CD4-positive, alpha-beta T cell treated with Interleukin-12 subunit alpha and Interleukin-12 subunit beta, for 1 hour (primary cell): Measurements from ENCODE around the gene HSPA2.
A peak's percentile ranks its signal among the peaks of the same experiment; 100 is the strongest.

ENCODE experiments used
- DNase-seq: peaks from one replicate; pipeline ENCODE4 v3.0.0-alpha.2; 2020

HSPA2 gene

DNA sequence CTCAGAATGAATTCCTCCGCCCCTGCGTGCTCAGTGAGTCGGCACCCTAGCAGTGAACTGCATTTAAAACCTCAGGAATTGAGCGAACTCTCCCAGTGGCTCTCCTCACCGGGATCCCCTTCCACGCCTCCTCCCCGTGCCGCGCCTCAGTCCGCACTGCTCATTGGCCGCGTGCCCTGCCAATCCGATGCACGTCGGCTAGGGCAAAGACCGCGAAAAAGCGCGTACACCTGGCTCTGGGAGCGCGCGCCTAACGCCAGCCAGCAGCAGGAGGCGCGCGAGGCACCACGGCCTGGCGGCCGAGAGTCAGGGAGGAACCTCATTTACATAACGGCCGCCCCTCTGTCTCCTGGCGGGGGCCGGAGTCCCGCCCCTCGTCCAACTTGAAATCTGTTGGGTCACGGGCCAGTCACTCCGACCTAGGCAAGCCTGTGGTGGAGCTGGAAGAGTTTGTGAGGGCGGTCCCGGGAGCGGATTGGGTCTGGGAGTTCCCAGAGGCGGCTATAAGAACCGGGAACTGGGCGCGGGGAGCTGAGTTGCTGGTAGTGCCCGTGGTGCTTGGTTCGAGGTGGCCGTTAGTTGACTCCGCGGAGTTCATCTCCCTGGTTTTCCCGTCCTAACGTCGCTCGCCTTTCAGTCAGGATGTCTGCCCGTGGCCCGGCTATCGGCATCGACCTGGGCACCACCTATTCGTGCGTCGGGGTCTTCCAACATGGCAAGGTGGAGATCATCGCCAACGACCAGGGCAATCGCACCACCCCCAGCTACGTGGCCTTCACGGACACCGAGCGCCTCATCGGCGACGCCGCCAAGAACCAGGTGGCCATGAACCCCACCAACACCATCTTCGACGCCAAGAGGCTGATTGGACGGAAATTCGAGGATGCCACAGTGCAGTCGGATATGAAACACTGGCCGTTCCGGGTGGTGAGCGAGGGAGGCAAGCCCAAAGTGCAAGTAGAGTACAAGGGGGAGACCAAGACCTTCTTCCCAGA is at the start of gene HSPA2:
HSPA2 (plus strand) TSS at position 534 of the 995 bp plus-strand sequence; CDS start at position 643, 109 bp downstream.
- DNase-seq = peak; percentile 96

DNA sequence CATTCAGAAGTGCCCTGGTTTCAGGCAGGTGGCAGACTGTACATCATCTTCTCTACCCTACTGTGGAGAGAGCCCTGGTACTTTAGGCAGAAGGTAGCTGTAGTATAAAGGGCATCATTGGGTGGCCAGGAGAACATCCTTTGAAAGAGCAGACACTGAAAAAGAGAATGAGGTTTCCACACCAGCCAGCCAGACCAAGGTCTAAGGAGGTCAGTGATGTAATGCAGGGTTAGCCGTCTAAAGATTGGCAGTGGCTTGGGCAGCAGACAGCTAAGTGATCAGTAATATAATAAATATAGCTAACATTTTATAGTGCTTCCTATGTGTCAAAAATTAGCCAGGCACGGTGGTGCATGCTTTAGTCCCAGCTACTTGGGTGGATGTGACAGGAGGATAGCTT is 48.9 kb upstream of the HSPA2 start:
- no peak for DNase-seq

DNA sequence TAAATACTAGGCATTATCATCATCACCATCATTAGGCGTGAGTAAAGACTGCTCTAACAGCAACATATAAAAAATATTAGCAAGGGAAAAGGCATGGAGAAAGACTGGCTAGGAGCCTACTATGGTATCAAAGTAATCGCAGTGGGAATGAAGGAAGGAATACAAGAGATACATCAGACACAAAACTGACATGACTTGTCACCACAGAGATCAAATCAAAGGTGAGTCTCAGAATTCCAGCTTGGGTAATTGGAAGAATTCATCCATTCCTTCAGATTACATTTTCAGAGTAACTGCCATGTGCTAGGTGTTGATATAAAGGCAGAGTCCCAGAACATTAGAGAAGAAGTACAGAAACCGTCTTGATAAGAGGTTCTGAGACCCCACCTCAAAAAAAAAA is 47.1 kb upstream of the HSPA2 start:
- DNase-seq = no peak

DNA sequence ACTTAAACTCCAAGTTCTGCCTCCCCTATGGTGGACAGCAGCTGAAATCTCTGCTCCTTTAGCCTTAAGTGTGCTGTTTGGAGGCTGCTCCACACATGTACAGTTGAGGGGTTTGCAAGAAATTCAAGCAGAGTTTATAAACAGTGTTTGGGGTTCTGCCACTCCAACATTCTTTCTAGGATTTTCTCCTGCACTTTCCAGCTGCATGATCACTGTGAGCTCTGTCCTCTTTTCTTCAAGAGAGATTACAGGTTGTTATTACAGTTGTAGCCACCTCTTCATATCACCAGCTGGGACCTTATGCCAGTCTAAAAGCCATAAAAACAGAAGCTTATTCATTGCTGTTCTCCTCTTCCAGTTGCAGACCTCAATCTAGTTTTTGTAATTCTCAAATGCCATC is 45.3 kb upstream of the HSPA2 start:
- no peak for DNase-seq

DNA sequence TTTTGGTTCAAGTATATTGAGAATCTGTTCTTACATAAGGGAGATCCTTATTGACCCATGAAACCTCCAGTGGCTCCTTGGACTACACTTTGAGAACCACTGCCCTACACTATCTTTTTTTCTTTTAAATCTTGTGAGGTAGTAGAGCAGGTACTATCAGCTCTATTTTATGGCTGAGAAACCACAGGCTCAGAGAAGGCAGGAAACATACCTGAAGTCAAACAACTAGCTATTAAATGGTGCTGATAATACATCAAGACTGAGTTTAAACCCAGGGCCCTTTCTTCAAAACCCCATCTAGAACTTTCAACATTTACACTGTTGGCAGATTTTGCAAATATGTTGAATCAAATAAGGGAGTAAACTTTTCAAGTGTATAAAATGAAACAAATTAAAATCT is 43.8 kb upstream of the HSPA2 start:
- DNase-seq = peak; percentile 26

DNA sequence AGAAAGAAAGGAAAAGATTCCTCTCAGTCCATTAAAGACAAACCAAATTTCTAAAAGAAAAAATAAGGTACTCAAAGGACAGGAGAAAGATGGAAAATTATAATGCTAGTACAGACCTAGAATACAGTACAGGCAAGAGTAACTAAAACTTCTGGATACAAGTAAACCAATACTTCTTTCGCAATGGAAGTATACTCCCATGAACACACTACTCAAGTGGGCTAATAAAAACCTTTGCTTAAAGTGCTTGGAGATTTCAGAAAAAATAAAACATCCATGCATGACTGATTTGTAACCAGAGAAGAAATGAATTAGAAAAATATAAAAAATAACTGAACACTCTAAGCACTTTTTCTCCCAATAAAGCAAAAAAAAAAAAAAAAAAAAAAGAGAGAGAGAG is 40.5 kb upstream of the HSPA2 start:
- no peak for DNase-seq

DNA sequence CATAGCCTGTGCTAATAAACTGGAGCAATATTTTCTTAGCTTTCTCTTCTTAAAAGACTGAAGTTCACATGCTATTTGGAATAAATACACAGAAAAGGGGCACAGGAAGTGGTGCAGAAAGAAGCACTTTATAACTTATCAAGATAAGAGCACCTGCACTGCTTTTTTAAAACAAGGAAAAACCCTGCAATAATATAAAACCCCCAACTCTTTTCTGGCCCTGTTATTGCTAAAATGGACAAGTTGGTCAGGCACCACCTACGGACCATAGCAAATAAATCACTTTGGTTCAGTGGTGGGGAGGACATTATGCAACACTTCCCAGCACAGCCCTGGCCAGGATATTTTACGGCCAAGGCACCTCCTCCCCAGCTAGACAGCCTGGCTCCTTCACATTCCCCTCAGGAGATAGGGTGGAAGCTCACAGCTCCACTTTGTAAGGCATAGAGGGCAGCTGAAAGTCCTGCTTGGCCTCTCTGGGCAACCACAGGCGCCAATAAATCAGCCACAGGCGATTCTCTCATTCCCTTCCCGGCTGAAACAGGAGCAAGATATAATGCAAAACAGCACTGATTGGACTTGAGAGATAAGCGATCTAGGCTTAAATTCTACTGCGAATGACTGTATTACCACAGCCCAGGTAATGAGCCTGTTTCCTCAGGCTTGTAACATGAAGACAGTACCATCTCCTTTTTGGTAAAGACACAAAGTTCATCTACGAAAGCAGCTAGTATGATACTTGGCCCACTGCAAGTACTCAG is 39.0 kb upstream of the HSPA2 start:
- peak; percentile 55 for DNase-seq

DNA sequence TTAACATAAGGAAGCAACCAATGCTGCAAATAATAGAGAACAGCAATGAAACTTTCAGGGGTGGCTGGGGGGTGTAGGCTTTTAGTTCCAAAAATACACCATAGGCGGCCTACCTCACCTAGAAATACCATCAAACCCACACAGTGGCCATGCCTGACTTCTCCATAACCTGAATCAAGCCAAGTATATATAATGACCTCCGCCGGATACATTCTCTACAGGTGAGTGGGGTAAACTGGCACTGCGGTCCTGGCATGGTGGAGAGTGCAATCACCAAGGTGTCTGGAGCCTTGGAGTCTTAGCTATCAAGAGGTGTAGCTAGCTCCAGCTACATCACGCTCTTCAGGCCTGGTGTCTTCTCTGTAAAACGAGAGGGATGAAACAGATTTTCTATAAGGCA is 38.1 kb upstream of the HSPA2 start:
- DNase-seq = peak; percentile 48

DNA sequence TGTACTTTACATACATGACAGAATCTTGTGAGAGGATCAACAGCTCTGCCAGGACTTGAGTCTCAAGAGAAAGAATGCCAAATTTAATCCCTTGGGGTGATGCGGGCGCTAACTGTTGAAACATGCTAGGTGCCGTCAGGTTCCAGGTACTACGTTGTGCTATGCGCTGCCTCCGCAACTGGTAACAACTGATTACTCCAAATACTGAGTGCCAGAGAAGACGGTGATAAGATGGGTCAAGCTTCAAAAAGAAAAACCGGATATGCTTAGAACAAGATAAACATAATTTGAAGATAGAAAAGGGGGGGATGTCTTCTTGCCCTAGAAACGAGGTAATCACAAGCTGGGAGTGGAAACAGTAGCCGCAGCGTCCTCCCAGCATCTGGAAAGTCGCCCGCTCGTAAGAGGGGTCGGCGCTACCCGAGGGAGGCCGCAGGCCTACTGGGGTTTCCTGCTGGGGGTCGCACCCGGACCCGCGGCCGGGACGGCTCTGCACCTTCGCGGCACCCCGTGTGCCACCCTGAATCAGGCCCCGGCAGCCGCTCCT is 37.6 kb upstream of the HSPA2 start:
- peak; percentile 52 for DNase-seq

DNA sequence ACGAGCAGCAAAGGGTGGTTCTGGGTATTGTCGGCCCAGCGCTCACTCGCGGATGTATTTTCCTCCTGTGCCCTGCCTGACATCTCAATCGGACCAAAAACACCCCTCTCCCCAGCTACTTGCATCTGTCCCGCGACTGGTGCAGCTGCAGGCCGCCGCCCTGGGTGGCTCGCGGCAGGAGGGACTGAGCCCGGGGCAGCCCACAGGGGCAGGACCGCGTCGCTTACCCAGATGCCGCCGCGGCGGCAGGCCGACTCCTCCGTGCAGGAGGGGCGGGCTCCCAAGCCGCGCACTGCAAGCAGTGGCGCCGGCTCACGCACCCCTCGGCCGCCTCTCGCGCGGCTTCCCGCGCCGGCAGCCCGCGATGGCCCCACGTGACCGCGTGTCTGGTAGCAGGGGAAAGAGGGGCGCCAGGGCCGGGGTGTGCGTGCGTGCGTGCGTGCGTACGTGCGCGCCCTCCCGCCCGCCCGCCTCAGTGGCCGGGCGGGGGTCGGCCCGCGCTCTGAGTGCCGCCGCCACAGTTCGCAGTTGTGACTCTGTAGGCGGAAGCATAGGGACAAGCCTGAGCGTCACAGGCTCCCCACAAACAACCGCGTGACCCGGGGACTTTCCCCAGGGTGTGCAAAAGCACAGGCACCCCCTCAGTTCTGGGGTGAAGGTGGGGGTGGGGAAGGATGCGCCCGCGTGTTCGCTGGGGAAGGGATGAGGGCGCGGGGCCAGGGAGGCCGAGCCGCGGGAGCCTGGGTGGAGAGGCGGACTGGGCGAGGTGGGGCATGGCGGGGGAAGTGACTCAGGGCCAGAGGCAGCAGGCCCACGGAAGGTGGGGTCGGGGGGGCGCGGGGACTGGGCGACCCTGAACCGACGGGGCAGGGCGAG is 36.9 kb upstream of the HSPA2 start, which contains the start of gene ZBTB25:
ZBTB25 (minus strand) TSS at position 405 of the 876 bp plus-strand sequence. CDS start 13,305 bp downstream, outside the sequence.
- DNase-seq = peak; percentile 98

DNA sequence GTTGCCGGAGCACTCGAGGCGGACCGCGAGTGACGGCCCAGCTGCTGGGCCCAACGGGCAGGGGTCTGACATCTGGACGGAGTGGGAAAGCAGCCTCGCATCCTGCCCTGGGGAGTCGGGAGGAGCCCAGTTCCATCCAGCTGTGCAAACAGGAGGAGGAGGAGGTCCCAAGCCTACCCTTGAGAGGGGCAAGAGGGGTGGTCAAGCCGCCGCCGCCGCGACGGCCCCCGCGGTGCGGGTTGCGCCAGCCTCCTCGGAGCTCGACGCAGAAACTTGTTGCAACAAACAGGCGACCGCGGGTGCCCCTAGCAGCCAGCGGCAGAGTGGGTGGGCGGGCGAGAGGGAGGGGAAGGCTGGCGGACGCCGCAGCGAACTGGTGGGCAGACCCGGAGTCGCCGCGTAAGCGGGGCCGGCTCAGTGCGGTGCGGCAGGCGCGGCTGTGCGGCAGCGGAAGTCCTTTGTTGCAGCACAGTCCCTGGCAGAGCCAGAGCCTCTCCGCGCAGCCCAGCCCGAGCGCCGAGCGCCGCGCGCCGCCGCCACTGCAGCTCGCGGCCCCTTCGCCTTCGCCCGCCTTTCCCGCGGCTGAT is 36.1 kb upstream of the HSPA2 start, which contains the start of gene ZBTB1:
ZBTB1 (plus strand) TSS at position 461 of the 587 bp plus-strand sequence. CDS start 16,735 bp downstream, outside the sequence.
- peak; percentile 87 for DNase-seq

DNA sequence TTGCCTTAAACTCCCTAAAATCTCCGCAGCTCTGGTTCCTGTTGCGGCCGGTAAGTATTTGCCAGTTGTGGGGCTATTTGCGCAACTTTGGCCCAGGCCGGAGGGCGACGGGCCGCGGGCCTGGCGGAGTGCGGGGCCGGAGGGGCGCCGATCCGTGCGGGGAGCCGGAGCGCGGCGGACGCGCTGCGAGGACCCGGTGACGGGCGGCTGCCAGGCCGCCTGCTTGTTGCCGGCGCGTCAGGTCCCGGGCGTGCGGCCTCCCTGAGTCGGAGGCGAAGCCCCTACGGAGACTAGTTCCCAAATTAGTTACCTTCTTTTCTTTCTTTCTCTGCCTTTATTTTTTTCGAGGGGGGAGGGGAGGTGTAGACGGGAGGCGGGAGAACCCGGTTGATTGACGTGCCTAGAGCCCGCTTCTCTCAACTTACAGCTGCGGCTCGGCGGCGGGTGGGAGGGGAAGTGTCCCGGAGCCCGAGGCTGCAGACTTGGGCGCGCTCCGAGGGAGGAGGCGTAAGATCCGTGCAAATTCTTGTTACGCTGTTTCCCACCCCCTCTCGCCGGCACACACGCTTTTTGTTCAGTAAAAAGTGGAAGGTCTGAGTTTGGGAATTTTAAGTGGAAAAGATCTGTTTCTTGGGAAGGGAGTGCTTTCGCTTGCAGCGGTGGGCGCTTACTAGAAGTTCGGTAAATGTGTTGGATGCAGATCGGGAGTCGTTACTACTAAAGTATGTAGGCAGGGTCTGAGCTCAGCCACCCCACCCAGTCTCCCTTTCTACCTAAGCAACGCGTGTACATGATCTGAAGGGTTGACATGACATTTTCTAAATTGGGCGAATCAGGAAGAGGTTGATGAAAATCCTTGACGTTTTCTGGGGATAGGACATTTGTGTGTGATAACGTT is 35.4 kb upstream of the HSPA2 start:
- DNase-seq = peak; percentile 87

DNA sequence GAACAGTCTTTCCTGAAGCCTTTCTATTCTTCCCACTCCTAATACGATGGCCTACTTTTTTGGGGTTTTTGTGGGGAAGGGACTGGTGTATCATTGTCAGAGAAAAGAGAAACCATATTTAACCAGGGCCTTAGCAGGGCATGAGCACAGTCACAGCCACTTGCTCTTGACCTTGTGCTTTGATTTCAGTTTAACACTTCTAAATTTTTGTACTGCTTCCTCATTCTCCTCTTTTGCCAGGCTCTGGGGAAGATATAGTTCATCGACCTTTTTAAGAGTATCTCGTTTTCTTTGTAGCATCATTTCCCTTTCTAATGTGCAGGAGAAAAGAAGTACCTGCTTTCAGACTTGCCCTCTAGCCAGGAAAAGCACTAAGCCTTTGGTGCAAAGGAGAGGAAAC is 33.8 kb upstream of the HSPA2 start:
- DNase-seq = peak; percentile 30

DNA sequence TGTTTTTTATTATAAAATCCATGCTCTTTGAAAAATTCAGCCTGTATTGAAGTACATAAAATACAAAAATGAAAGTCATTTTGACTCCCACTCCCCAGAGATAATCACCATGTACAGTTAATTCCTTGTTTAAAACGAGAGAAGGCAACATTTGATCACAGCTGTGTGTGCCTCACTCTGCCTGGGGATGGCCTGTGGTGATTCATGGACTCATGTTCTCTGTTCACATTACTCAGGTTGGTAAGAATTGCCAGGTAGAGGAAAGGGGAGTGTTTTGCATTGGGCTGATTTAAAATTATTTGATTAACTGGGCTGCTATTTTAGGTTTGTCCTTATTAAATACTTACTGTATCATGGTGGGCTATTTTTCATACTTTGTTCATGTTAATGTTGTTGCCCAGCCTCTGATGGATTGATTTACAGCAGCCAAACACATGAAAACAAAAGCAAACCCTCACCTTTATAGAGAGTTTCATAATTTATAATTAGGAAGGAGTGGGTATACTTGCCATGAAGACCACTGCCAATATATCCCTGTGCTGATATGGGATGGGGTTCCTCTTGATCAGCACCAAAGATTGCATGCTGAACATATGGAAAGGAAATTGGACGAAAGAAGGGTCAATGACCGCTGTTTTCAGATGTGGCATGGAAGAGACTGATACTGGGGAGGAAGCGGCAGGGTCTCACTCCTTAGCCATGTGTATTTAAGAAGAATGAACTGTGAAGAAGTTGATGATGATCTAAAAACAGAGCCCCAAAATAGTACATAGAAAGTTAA is 33.0 kb upstream of the HSPA2 start:
- peak; percentile 33 for DNase-seq

DNA sequence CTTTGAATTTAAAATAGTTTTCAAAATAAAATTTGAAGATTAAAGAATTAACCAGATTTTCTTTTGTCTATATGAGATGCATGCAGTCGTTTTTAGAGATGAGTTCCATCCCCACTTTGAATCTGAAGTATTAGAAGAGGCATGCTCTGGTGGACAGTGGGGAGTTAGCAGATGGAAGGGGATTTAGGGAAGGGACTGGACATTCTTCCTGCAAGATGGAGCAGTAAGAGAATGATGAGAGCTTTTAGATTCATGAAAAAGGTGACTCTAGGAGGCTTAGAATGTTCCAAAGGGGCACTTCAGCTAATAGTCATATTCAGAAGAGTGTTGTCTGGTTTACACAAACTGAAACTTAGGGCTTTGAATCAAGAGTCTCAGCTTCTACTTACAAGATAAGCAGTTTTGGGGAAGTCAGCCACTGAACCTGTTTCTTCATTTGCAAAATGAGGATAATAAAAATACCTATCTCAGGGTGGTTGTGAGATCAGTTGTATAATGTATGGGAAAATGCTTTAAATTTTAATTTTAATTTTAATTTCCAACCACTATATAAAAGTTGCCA is 32.2 kb upstream of the HSPA2 start:
- DNase-seq = no peak

DNA sequence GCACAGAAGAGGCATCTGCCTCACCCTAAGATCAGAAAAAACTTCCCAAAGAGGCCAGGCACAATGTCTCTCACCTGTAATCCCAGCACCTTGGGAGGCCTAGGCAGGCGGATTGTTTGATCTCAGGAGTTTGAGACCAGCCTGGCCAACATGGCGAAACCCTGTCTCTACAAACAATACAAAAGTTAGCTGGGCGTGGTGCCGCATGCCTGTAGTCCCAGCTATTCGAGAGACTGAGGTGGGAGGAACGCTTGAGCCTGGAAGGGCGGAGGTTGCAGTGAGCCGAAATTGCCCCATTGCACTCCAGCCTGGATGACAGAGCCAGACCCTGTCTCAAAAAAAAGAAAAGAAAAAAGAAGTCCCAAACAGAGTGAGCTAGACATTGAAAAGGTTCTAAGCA is 31.5 kb upstream of the HSPA2 start:
- no peak for DNase-seq

DNA sequence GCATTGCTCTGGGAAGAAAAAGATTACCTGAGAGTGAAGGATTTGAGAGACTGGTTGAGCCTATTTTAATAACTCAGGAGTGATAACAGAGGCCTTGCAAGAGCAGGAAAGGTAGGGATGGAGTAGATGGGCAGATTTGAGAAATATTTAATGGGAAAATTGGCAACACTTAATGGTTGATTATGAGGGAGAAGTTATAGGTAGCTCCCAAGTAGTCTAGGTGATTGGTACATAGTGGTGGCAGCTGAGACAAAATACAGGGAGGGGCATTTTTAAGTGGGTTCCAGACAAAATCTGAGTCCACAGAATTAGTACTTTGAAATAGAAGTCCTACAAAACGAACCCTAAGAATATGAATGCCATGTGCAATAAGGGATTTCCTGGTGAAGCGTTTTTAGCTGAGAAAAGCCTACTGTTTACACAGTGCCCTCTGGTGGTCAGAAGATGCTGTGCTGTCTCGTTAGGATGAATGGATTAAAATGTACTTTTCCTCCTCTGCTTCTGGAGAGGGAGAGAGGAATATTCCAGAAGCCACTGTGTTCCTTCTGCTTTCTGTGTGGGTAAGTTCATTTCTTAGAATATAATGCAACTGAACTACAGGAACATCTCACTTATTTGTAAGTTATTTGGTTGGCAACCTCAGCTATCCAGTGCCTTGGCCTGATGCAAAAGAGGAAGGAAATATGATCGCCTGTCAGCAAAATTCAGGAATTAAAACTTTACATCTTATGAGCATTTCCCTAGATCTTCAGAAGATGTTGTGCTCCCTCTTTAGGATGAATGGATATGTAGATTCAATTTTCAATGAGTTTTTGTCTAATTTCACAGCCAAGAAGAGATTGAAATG is 29.5 kb upstream of the HSPA2 start:
- DNase-seq = peak; percentile 78

DNA sequence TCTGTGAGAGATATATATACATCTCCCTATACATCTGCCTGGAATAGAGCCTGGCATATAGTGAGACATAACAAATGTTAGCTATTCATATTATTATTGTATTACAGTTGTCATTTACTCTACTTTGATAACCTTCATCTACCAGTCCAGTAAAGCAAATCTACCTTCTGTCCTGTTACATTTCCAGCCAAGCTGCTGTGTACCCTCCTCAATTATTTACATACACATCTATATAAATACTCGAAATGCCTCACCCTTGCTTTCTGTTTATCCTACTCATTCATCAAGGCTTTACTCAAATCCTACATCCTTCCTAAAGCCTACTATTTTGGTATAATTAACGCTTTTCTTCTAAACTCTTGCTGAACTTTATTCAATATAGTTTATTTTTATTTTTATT is 27.3 kb upstream of the HSPA2 start:
- no peak for DNase-seq

DNA sequence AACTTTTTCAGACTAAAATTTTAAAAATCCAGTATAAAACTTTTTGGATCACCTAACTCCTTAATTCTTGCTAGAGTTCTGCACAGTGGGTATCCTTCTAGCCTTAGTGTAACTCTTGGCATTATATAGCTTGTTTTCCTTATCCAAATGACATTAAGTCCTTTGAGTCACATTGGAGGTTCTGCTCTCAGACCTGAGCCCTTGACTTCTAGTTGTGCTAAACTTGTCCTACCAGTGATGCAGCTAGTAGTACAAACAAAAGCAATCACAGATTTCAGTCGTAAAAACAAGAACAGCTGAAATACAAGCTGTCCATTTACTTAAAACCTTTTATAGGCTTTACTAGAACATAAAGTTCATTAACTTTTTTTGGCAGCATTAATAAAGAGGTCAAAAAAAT is 25.5 kb upstream of the HSPA2 start:
- no peak for DNase-seq
